NT2/D1 (cell line): ENCODE results near the gene MTERF1.
"Not testable (repeated sequence)": the region's sequence is repeated elsewhere in the genome, so short reads cannot be mapped to it uniquely, and the experiment has no call there.

Experiments used
- DNase-seq: peaks from one replicate; pipeline ENCODE4 v3.0.0-alpha.2; 2011; ENCODE audit warnings: low read depth, low spot score
- H3K27me3 ChIP-seq: 2 replicates; pipeline ENCODE4 v1.6.0; 2011; ENCODE audit warnings: mild to moderate bottlenecking; ENCODE audit not compliant: insufficient read length, insufficient read depth
- H3K36me3 ChIP-seq: 2 replicates; pipeline ENCODE4 v1.6.1; 2011; ENCODE audit warnings: mild to moderate bottlenecking, low read length, mixed read lengths; ENCODE audit not compliant: insufficient read depth, insufficient read length
- H3K4me1 ChIP-seq: 2 replicates; pipeline ENCODE4 v1.5.1; 2011; ENCODE audit not compliant: insufficient read depth, insufficient read length
- H3K4me3 ChIP-seq: 2 replicates; pipeline ENCODE4 v1.5.1; 2011; ENCODE audit warnings: low read depth; ENCODE audit not compliant: insufficient read length
- H3K9ac ChIP-seq: 2 replicates; pipeline ENCODE4 v1.6.0; 2011; ENCODE audit warnings: low read depth; ENCODE audit not compliant: insufficient read length
- H3K9me3 ChIP-seq: 2 replicates; pipeline ENCODE4 v1.5.1; 2011; ENCODE audit warnings: mild to moderate bottlenecking, low read length; ENCODE audit not compliant: insufficient read depth
- SUZ12 ChIP-seq: IDR thresholded peaks from 2 replicates; pipeline ENCODE4 v1.6.1; 2011; ENCODE audit not compliant: insufficient read length, insufficient read depth; ENCODE audit errors: extremely low read depth
- YY1 ChIP-seq: IDR thresholded peaks from 2 replicates; pipeline ENCODE4 v1.6.1; 2011; ENCODE audit not compliant: insufficient read length, insufficient read depth
- ZNF274 ChIP-seq: IDR thresholded peaks from 2 replicates; pipeline ENCODE4 v1.6.1; 2011; ENCODE audit warnings: mild to moderate bottlenecking, low read depth, low read length

Gene MTERF1

GRCh38 chr7:91876391-91877133 lies 3.9 kb downstream of the MTERF1 start:
- no peaks in the 10 kb centered on the region for H3K4me1 ChIP-seq
- H3K27me3 ChIP-seq: no peaks in the 10 kb centered on the region
- no peak overlapping the region for H3K9ac ChIP-seq
- H3K36me3 ChIP-seq: peaks cover 40% of the 10 kb centered on the region
- H3K9me3 ChIP-seq: no peaks in the 10 kb centered on the region
- H3K4me3 ChIP-seq: no peak overlapping the region
- TF ChIP-seq ZNF274 (no peak), SUZ12 (no peak), YY1 (no peak)
- no peak for DNase-seq

- Histone ChIP-seq H3K9ac (no peak overlapping the region), H3K4me1 (no peaks in the 10 kb centered on the region), H3K9me3 (no peaks in the 10 kb centered on the region), H3K36me3 (peaks cover 45% of the 10 kb centered on the region), H3K27me3 (no peaks in the 10 kb centered on the region), H3K4me3 (no peak overlapping the region)
- no peak for DNase-seq
- TF ChIP-seq YY1 (no peak), ZNF274 (no peak), SUZ12 (no peak)
Observed at GRCh38 chr7:91875851-91876250, 4.7 kb downstream of the MTERF1 start.

- TF ChIP-seq SUZ12 (no peak), ZNF274 (no peak), YY1 (no peak)
- no peaks in the 10 kb centered on the region for H3K9me3 ChIP-seq
- H3K27me3 ChIP-seq: no peaks in the 10 kb centered on the region
- peaks cover 37% of the 10 kb centered on the region for H3K36me3 ChIP-seq
- no peak overlapping the region for H3K4me3 ChIP-seq
- H3K4me1 ChIP-seq: no peaks in the 10 kb centered on the region
- DNase-seq: no peak
- no peak overlapping the region for H3K9ac ChIP-seq
Observed at GRCh38 chr7:91872928-91873327, 7.6 kb downstream of the MTERF1 start.

- Histone ChIP-seq H3K4me1 (no peaks in the 10 kb centered on the region), H3K27me3 (no peaks in the 10 kb centered on the region), H3K36me3 (peaks cover 32% of the 10 kb centered on the region), H3K4me3 (no peak overlapping the region), H3K9ac (no peak overlapping the region), H3K9me3 (no peaks in the 10 kb centered on the region)
- TF ChIP-seq YY1 (no peak), SUZ12 (no peak), ZNF274 (no peak)
- no peak for DNase-seq
Observed at GRCh38 chr7:91872069-91872468, 8.4 kb downstream of the MTERF1 start.

GRCh38 chr7:91869661-91870060 lies 10.8 kb downstream of the MTERF1 start:
- H3K36me3 ChIP-seq: peaks cover 21% of the 10 kb centered on the region
- H3K9ac ChIP-seq: no peak overlapping the region
- DNase-seq: no peak
- no peak overlapping the region for H3K4me3 ChIP-seq
- no peak for TF ChIP-seq ZNF274
- TF ChIP-seq SUZ12: no peak
- no peak for TF ChIP-seq YY1
- H3K27me3 ChIP-seq: no peaks in the 10 kb centered on the region
- no peaks in the 10 kb centered on the region for H3K9me3 ChIP-seq
- no peaks in the 10 kb centered on the region for H3K4me1 ChIP-seq

GRCh38 chr7:91866599-91867148 lies 13.8 kb downstream of the MTERF1 start:
- Histone ChIP-seq H3K9ac (no peak overlapping the region), H3K9me3 (no peaks in the 10 kb centered on the region), H3K4me3 (no peak overlapping the region), H3K36me3 (peaks cover 7% of the 10 kb centered on the region), H3K4me1 (no peaks in the 10 kb centered on the region), H3K27me3 (no peaks in the 10 kb centered on the region)
- DNase-seq: no peak
- TF ChIP-seq ZNF274 (no peak), YY1 (no peak), SUZ12 (no peak)

GRCh38 chr7:91865511-91865910 lies 15.0 kb downstream of the MTERF1 start:
- DNase-seq: no peak
- Histone ChIP-seq H3K27me3 (no peaks in the 10 kb centered on the region), H3K36me3 (no peaks in the 10 kb centered on the region), H3K9ac (no peak overlapping the region), H3K9me3 (no peaks in the 10 kb centered on the region), H3K4me3 (no peak overlapping the region), H3K4me1 (no peaks in the 10 kb centered on the region)
- no peak for TF ChIP-seq SUZ12
- TF ChIP-seq YY1: no peak
- TF ChIP-seq ZNF274: no peak

GRCh38 chr7:91864604-91865003 lies 15.9 kb downstream of the MTERF1 start:
- not testable (repeated sequence) for H3K9me3 ChIP-seq, H3K4me3 ChIP-seq, H3K4me1 ChIP-seq, H3K27me3 ChIP-seq, H3K36me3 ChIP-seq, DNase-seq, H3K9ac ChIP-seq
